ENCODE measurements around the gene TMEM255B.
"Not testable (repeated sequence)": the region's sequence is repeated elsewhere in the genome, so short reads cannot be mapped to it uniquely, and the experiment has no call there.

- TF ChIP-seq CTCF (IDR thresholded peaks at IDR 0.05; ENCODE audit: low read depth, low read length); POLR2A (IDR thresholded peaks at IDR 0.05; ENCODE audit: extremely low read depth, insufficient read length): not testable (repeated sequence)
Observed at GRCh38 chr13:113795362-113795761, 36.3 kb downstream of the TMEM255B start.

Measured in NB4 (cell line).